ENCODE results near the gene ITGA11. TPM values are rescaled to one million over a fixed set of nuclear protein-coding genes. Genes with fewer than 3 reads are reported as not detected.

ITGA11 gene
- total and polyA plus RNA-seq, 2 of the 13 experiments (the other 11 are each of a cell fraction or from before 2014, with no cell fraction given): not detected

- intact Hi-C loops (cut with micrococcal nuclease; ENCODE audit: unreplicated experiment) (no loop called here), in situ Hi-C loops (cut with HindIII; ENCODE audit: extremely low pct_ligation_motif_present, low pct_unique_long_range_greater_than_20kb) (no loop called here)
- no peak overlapping the region for H2AFZ ChIP-seq (ENCODE audit: low read length)
- no peak overlapping the region for H3K9ac ChIP-seq (ENCODE audit: insufficient read depth, low read depth, low read length)
- H4K20me1 ChIP-seq (ENCODE audit: insufficient read depth, low read length): no peaks in the 10 kb centered on the region
- WGBS (ENCODE audit: low lambda C conversion rate): 44% methylated on average over 4 of the region's 5 CpGs
- CTCF ChIA-PET (ENCODE audit: low intra/inter-chr PET ratio, low total read pairs): no interaction called here
- H3K9me3 ChIP-seq (ENCODE audit: low read length): no peaks in the 10 kb centered on the region
- H3K4me2 ChIP-seq (ENCODE audit: low read depth, low read length): no peak overlapping the region
- peaks cover 3 to 16% of the 10 kb centered on the region in 2 experiments; a peak in 3 of 5 replicates for H3K27me3 ChIP-seq (ENCODE audit: control insufficient read depth in 1 of 2, insufficient read depth in 2 of 2, low read length in 2 of 2)
- FAIRE-seq (no peak), DNase-seq (ENCODE audit: low spot score) (no peak), ATAC-seq (no peak)
- no peak overlapping the region for H3K27ac ChIP-seq (ENCODE audit: extremely low read length, insufficient read depth, low read length)
- H3K4me1 ChIP-seq (ENCODE audit: insufficient read depth, low read length): peaks cover 18% of the 10 kb centered on the region
- H3K36me3 ChIP-seq (replicated peaks in 1 of 2; ENCODE audit: control insufficient read depth in 1 of 2, insufficient read depth in 2 of 2, low read length in 2 of 2): no peaks in the 10 kb centered on the region
- no peak overlapping the region for H3K4me3 ChIP-seq (replicated peaks in 1 of 3; ENCODE audit: insufficient read depth in 1 of 3, low read depth in 2 of 3, low read length in 3 of 3)
- H3K79me2 ChIP-seq (ENCODE audit: insufficient read depth, low read length): no peaks in the 10 kb centered on the region
- POLR2A ChIA-PET: no interaction called here
- no peak for TF ChIP-seq CBX1 (IDR thresholded peaks at IDR 0.05; ENCODE audit: low read depth)
- TF ChIP-seq ZNF629 (CRISPR knock-in tag; conservative IDR thresholded peaks at IDR 0.05): peak; percentile 69
- no peak for TF ChIP-seq PBX2 (CRISPR knock-in tag; IDR thresholded peaks at IDR 0.05)
- no TSS peak for BruUV-seq (replicated peaks)
Measured at GRCh38 chr15:68419301-68420175, 12.4 kb downstream of the ITGA11 start.

- ChIA-PET CTCF (ENCODE audit: low intra/inter-chr PET ratio, low total read pairs) (no interaction called here), POLR2A (no interaction called here)
- in situ Hi-C loops (cut with HindIII; ENCODE audit: extremely low pct_ligation_motif_present, low pct_unique_long_range_greater_than_20kb): no loop called here
- BruUV-seq (replicated peaks): no TSS peak
- no peak for ATAC-seq
- no peaks in the 10 kb centered on the region for H3K9me3 ChIP-seq (ENCODE audit: low read length)
- FAIRE-seq: no peak
- intact Hi-C loops (cut with micrococcal nuclease; ENCODE audit: unreplicated experiment): no loop called here
- TF ChIP-seq SP1 (IDR thresholded peaks at IDR 0.05) (no peak), SP1 (CRISPR knock-in tag; IDR thresholded peaks at IDR 0.05) (no peak), TCF7L2 (IDR thresholded peaks at IDR 0.05; ENCODE audit: low read depth, low read length) (no peak), TARDBP (CRISPR knock-in tag; IDR thresholded peaks at IDR 0.05) (no peak), SP5 (CRISPR knock-in tag; IDR thresholded peaks at IDR 0.05; ENCODE audit: borderline replicate concordance, low read depth) (no peak), KLF15 (CRISPR knock-in tag; IDR thresholded peaks at IDR 0.05; ENCODE audit: borderline replicate concordance) (no peak), NFYC (CRISPR knock-in tag; IDR thresholded peaks at IDR 0.05) (no peak), TAF15 (IDR thresholded peaks at IDR 0.05; ENCODE audit: low read depth, low read length, poor library complexity, severe bottlenecking) (no peak), ARNT2 (CRISPR knock-in tag; IDR thresholded peaks at IDR 0.05; ENCODE audit: low read depth) (no peak), MLLT10 (CRISPR knock-in tag; IDR thresholded peaks at IDR 0.05) (no peak), ZNF709 (CRISPR knock-in tag; IDR thresholded peaks at IDR 0.05) (no peak), REXO4 (CRISPR knock-in tag; IDR thresholded peaks at IDR 0.05; ENCODE audit: borderline replicate concordance) (no peak), BRF2 (CRISPR knock-in tag; IDR thresholded peaks at IDR 0.05) (no peak), ZBTB42 (CRISPR knock-in tag; IDR thresholded peaks at IDR 0.05) (no peak), SNRNP70 (IDR thresholded peaks at IDR 0.05; ENCODE audit: low read depth, low read length) (no peak)
- WGBS (ENCODE audit: low lambda C conversion rate): 23% methylated on average over 6 of the region's 6 CpGs
- H3K27me3 ChIP-seq (ENCODE audit: control insufficient read depth in 1 of 2, insufficient read depth in 2 of 2, low read length in 2 of 2): peaks cover 3 to 16% of the 10 kb centered on the region in 2 experiments; a peak in 3 of 5 replicates
- H3K36me3 ChIP-seq (replicated peaks in 1 of 2; ENCODE audit: control insufficient read depth in 1 of 2, insufficient read depth in 2 of 2, low read length in 2 of 2): no peaks in the 10 kb centered on the region
- no peak overlapping the region for H3K4me2 ChIP-seq (ENCODE audit: low read depth, low read length)
- DNase-seq (ENCODE audit: low spot score): no peak
- H3K79me2 ChIP-seq (ENCODE audit: insufficient read depth, low read length): no peaks in the 10 kb centered on the region
- no peak overlapping the region for H2AFZ ChIP-seq (ENCODE audit: low read length)
- no peak overlapping the region for H3K9ac ChIP-seq (ENCODE audit: insufficient read depth, low read depth, low read length)
- H3K4me3 ChIP-seq (replicated peaks in 1 of 3; ENCODE audit: insufficient read depth in 1 of 3, low read depth in 2 of 3, low read length in 3 of 3): no peak overlapping the region
- H3K27ac ChIP-seq (ENCODE audit: extremely low read length, insufficient read depth, low read length): no peak overlapping the region
- H4K20me1 ChIP-seq (ENCODE audit: insufficient read depth, low read length): no peaks in the 10 kb centered on the region
- H3K4me1 ChIP-seq (ENCODE audit: insufficient read depth, low read length): peaks cover 18% of the 10 kb centered on the region
Measured at GRCh38 chr15:68418611-68419161, 13.3 kb downstream of the ITGA11 start.
